HCT116 (cell line): ENCODE data around the gene TNKS1BP1. TPM values are rescaled to one million over a fixed set of nuclear protein-coding genes. Genes with fewer than 3 reads are reported as not detected.

Experiments
- ATAC-seq: fragments of 200-7000 bp; cut with Tn5 transposase; 2 replicates; pipeline ENCODE4 v1.9.1; 2020; ENCODE audit warnings: mild to moderate bottlenecking, moderate library complexity
- BruUV-seq: library from RNA; stranded (reverse); fragments of 400-500 nt; replicated peaks from 2 replicates; lab custom pipeline; 2021; lab: Mats Ljungman, UMichigan
- CTCF ChIA-PET: fragments of 300-600 bp; sonication (Branson Sonifier 250); formaldehyde crosslinking; loops from one replicate; lab custom pipeline; 2021; ENCODE audit warnings: antibody characterized with exemption; lab: Charles Lee
- POLR2A ChIA-PET: fragments of 300-600, 350-600 bp; sonication (Branson Sonifier 250); formaldehyde crosslinking; loops from one replicate; lab custom pipeline; 2021; ENCODE audit warnings: antibody characterized with exemption; lab: Charles Lee
- RAD21 ChIA-PET, 2 experiments: fragments of 300-600 bp; sonication (Branson Sonifier 250); formaldehyde crosslinking; loops; one replicate each; lab custom pipeline; 2023; ENCODE audit warnings: low total read pairs in 2 of 2; ENCODE audit not compliant: uncharacterized antibody in 2 of 2, unreplicated experiment in 2 of 2, low non-redundant PET in 1 of 2; lab: Charles Lee
- DNase-seq: peaks from one replicate; pipeline ENCODE4 v3.0.0-alpha.2; 2010; ENCODE audit warnings: low read depth, low spot score
- H2AFZ ChIP-seq: fragments of 200-600 bp; shearing (Covaris generic), sonication (generic); 2 replicates; pipeline ENCODE4 v1.6.1; 2017; ENCODE audit warnings: low read depth, mixed run types, mixed read lengths, antibody characterized with exemption, low read length; ENCODE audit not compliant: poor library complexity, severe bottlenecking
- H3K27ac ChIP-seq: 2 replicates; pipeline ENCODE4 v1.5.1; 2012; ENCODE audit warnings: low read depth, low read length
- H3K27me3 ChIP-seq: fragments of 200-600 bp; sonication (generic); 2 replicates; pipeline ENCODE4 v1.6.1; 2016; ENCODE audit warnings: mixed run types, low read length, mixed read lengths; ENCODE audit not compliant: insufficient read depth
- H3K36me3 ChIP-seq, 2 experiments: fragments of 200-500 bp in 1 of 2; fragments of 200-600 bp in 1 of 2; sonication (Bioruptor generic) in 1 of 2; sonication (generic) in 1 of 2; 2 replicates each; pipeline versions ENCODE4 v1.5.1 to v1.6.1; 2014 to 2016; ENCODE audit warnings: low read length in 2 of 2, inconsistent platforms in 1 of 2, mixed read lengths in 1 of 2, mixed run types in 1 of 2; ENCODE audit not compliant: insufficient read depth in 2 of 2, control insufficient read depth in 1 of 2
- H3K4me1 ChIP-seq, 2 experiments: fragments of 200-600 bp in 1 of 2; sonication (generic) in 1 of 2; 2 replicates each; pipeline versions ENCODE4 v1.5.1 to v1.6.1; 2012 to 2017; ENCODE audit warnings: low read length in 2 of 2, inconsistent platforms in 1 of 2, mild to moderate bottlenecking in 1 of 2, mixed read lengths in 1 of 2, mixed run types in 1 of 2, moderate library complexity in 1 of 2; ENCODE audit not compliant: insufficient read depth in 2 of 2, control insufficient read depth in 1 of 2
- H3K4me2 ChIP-seq: fragments of 200-600 bp; sonication (generic); 2 replicates; pipeline ENCODE4 v1.6.1; 2017; ENCODE audit warnings: mixed run types, low read length, mixed read lengths
- H3K4me3 ChIP-seq, 2 experiments: fragments of 200-600 bp in 1 of 2; sonication (generic) in 1 of 2; replicated peaks in 1 of 2; 2 replicates each; pipeline ENCODE4 v1.5.1; 2011 to 2016; ENCODE audit warnings: low read length in 2 of 2, control low read depth in 1 of 2, low read depth in 1 of 2, mild to moderate bottlenecking in 1 of 2, mixed read lengths in 1 of 2, mixed run types in 1 of 2
- H3K79me2 ChIP-seq: fragments of 200-600 bp; sonication (generic); 2 replicates; pipeline ENCODE4 v1.6.1; 2017; ENCODE audit warnings: mild to moderate bottlenecking, mixed run types, low read length, moderate library complexity, mixed read lengths; ENCODE audit not compliant: insufficient read depth
- H3K9ac ChIP-seq: fragments of 200-600 bp; sonication (generic); 2 replicates; pipeline ENCODE4 v1.6.1; 2016; ENCODE audit warnings: low read length, mixed read lengths
- H3K9me2 ChIP-seq: fragments of 200-600 bp; sonication (generic), shearing (Covaris generic); 2 replicates; pipeline ENCODE4 v1.6.1; 2017; ENCODE audit warnings: mixed run types, mild to moderate bottlenecking, moderate library complexity; ENCODE audit not compliant: insufficient read depth
- H3K9me3 ChIP-seq, 2 experiments: fragments of 200-500 bp in 1 of 2; fragments of 200-600 bp in 1 of 2; sonication (Bioruptor generic) in 1 of 2; sonication (generic) in 1 of 2; 2 replicates each; pipeline ENCODE4 v1.6.1; 2014 to 2017; ENCODE audit warnings: low read length in 2 of 2, mixed read lengths in 2 of 2, inconsistent platforms in 1 of 2, low read depth in 1 of 2, mild to moderate bottlenecking in 1 of 2, mixed run types in 1 of 2, moderate library complexity in 1 of 2; ENCODE audit not compliant: control insufficient read depth in 1 of 2, insufficient read depth in 1 of 2
- H4K20me1 ChIP-seq: fragments of 200-600 bp; sonication (generic), shearing (Covaris generic); 2 replicates; pipeline ENCODE4 v1.6.1; 2017; ENCODE audit warnings: mixed run types, mild to moderate bottlenecking, moderate library complexity; ENCODE audit not compliant: insufficient read depth
- EZH2 ChIP-seq: fragments of 200-600 bp; sonication (generic); IDR thresholded peaks from 2 replicates; pipeline ENCODE4 v1.6.1; 2017; ENCODE audit warnings: antibody characterized with exemption, mixed run types
- FOSL1 ChIP-seq: IDR thresholded peaks from 2 replicates; pipeline ENCODE4 v1.6.1; 2012; ENCODE audit warnings: low read depth
- POLR2A ChIP-seq: IDR thresholded peaks from 2 replicates; pipeline ENCODE4 v1.7.0; 2011; ENCODE audit warnings: borderline replicate concordance; ENCODE audit not compliant: insufficient read depth, insufficient read length; ENCODE audit errors: extremely low read depth
- RAD21 ChIP-seq: IDR thresholded peaks from 2 replicates; pipeline ENCODE4 v1.6.1; 2012; ENCODE audit warnings: low read depth, mild to moderate bottlenecking
- ZBTB33 ChIP-seq: IDR thresholded peaks from 2 replicates; pipeline ENCODE4 v1.6.1; 2011; ENCODE audit warnings: mild to moderate bottlenecking, low read length, moderate library complexity; ENCODE audit not compliant: insufficient replicate concordance; ENCODE audit errors: extremely low read depth
- ZFX ChIP-seq: fragments of 450-650 bp; IDR thresholded peaks from 2 replicates; pipeline ENCODE4 v1.6.1; 2017
- intact Hi-C: fragments of 100-400 bp; cut with micrococcal nuclease; formaldehyde crosslinking; loops from 2 replicates; pipeline ENCODE4 v1.10.0; 2022
- total RNA-seq: library from RNA; stranded (reverse); gene quantifications from one replicate; pipeline ENCODE4 v1.2.1, GENCODE V29; 2021; ENCODE audit not compliant: unreplicated experiment
- TF ChIP-seq, protein P1 (sequence below), 3 experiments: fragments of 200-600 bp in 1 of 3; sonication (generic) in 1 of 3; IDR thresholded peaks in 2 of 3; conservative IDR thresholded peaks in 1 of 3; 2 replicates each; pipeline ENCODE4 v1.5.1; 2012 to 2017; ENCODE audit warnings: low read depth in 2 of 3, low read length in 2 of 3, antibody characterized with exemption in 1 of 3, borderline replicate concordance in 1 of 3, control low read depth in 1 of 3, mild to moderate bottlenecking in 1 of 3, mixed read lengths in 1 of 3, mixed run types in 1 of 3, moderate library complexity in 1 of 3; ENCODE audit not compliant: insufficient read depth in 1 of 3
- TF ChIP-seq, protein P2 (sequence below): IDR thresholded peaks from 2 replicates; pipeline ENCODE4 v1.6.1; 2012
- TF ChIP-seq, protein P3 (sequence below): IDR thresholded peaks from 2 replicates; pipeline ENCODE4 v1.6.1; 2012; ENCODE audit warnings: low read depth

Gene TNKS1BP1
- total RNA-seq, 1 experiment from 2014 or later = 77.6 TPM

GRCh38 chr11:57311109-57311936, 13.4 kb downstream of the TNKS1BP1 start (continued):
- TF ChIP-seq, protein P1, sequence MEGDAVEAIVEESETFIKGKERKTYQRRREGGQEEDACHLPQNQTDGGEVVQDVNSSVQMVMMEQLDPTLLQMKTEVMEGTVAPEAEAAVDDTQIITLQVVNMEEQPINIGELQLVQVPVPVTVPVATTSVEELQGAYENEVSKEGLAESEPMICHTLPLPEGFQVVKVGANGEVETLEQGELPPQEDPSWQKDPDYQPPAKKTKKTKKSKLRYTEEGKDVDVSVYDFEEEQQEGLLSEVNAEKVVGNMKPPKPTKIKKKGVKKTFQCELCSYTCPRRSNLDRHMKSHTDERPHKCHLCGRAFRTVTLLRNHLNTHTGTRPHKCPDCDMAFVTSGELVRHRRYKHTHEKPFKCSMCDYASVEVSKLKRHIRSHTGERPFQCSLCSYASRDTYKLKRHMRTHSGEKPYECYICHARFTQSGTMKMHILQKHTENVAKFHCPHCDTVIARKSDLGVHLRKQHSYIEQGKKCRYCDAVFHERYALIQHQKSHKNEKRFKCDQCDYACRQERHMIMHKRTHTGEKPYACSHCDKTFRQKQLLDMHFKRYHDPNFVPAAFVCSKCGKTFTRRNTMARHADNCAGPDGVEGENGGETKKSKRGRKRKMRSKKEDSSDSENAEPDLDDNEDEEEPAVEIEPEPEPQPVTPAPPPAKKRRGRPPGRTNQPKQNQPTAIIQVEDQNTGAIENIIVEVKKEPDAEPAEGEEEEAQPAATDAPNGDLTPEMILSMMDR (IDR thresholded peaks at IDR 0.05 in 2 of 3, conservative IDR thresholded peaks at IDR 0.05 in 1 of 3; ENCODE audit: borderline replicate concordance in 1 of 3, insufficient read depth in 1 of 3, low read depth in 2 of 3, low read length in 2 of 3) = no peak
- TF ChIP-seq ZFX = no peak
- TF ChIP-seq FOSL1 = peak; percentile 62

DNA sequence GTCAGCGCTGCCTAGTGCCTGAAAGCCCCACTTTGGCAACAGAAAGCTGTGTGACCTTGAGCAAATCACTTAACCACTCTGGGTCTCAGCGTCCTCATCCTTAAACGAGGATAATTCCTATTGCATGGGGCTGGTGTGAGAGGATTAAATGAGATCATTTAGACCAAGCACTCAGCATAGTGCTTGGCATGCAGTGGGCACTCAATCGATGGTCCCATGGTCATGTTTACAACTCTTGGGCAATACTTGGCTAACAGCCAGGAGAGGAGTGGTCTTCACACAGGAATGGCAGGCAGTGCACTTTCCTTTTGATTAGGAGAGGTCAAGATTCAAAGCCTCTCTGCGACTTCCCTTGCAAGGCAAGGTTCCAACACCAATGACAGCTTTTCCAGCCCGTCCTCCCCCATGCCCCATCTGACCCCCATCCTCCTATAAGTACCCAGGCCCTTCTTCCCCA, 14.1 kb downstream of the TNKS1BP1 start:
- POLR2A ChIA-PET = interaction anchor here (1.0 to 4.7 kb wide), 2 partner anchors 13 to 32 kb away, joined by 3 to 42 read pairs; partner anchors contain the start of gene TNKS1BP1
- intact Hi-C loops = no loop called here
- ATAC-seq = no peak
- Histone ChIP-seq H3K4me1 (peaks cover 13 to 23% of the 10 kb centered on the region in 2 experiments), H3K36me3 (peaks cover 13 to 14% of the 10 kb centered on the region in 2 experiments; a peak in 3 of 4 replicates), H3K9ac (peak overlapping the region; percentile 65), H3K4me3 (peak overlapping the region; percentile 52 to 63), H3K9me3 (no peaks in the 10 kb centered on the region), H3K79me2 (0 out of 2 replicates have a peak, but pooled peaks cover 4% of the 10 kb centered on the region), H2AFZ (no peak overlapping the region), H3K27me3 (no peaks in the 10 kb centered on the region), H3K27ac (peak overlapping the region; percentile 84), H4K20me1 (no peaks in the 10 kb centered on the region), H3K9me2 (no peaks in the 10 kb centered on the region), H3K4me2 (peak overlapping the region; percentile 91)
- TSS peak; percentile 31 for BruUV-seq
- CTCF ChIA-PET = interaction anchor here (1.7 kb wide), 1 partner anchor 11 kb away, joined by 13 read pairs; no protein-coding TSS in a partner anchor
- RAD21 ChIA-PET = interaction anchor here in 1 of 2 experiments (1.5 kb wide), 1 partner anchor 12 kb away, joined by 6 read pairs; no protein-coding TSS in a partner anchor
- DNase-seq = no peak
- TF ChIP-seq POLR2A (no peak), RAD21 (no peak), EZH2 (no peak), ZBTB33 (no peak)
- TF ChIP-seq, protein P2, sequence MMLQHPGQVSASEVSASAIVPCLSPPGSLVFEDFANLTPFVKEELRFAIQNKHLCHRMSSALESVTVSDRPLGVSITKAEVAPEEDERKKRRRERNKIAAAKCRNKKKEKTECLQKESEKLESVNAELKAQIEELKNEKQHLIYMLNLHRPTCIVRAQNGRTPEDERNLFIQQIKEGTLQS = no peak
- TF ChIP-seq, protein P3, sequence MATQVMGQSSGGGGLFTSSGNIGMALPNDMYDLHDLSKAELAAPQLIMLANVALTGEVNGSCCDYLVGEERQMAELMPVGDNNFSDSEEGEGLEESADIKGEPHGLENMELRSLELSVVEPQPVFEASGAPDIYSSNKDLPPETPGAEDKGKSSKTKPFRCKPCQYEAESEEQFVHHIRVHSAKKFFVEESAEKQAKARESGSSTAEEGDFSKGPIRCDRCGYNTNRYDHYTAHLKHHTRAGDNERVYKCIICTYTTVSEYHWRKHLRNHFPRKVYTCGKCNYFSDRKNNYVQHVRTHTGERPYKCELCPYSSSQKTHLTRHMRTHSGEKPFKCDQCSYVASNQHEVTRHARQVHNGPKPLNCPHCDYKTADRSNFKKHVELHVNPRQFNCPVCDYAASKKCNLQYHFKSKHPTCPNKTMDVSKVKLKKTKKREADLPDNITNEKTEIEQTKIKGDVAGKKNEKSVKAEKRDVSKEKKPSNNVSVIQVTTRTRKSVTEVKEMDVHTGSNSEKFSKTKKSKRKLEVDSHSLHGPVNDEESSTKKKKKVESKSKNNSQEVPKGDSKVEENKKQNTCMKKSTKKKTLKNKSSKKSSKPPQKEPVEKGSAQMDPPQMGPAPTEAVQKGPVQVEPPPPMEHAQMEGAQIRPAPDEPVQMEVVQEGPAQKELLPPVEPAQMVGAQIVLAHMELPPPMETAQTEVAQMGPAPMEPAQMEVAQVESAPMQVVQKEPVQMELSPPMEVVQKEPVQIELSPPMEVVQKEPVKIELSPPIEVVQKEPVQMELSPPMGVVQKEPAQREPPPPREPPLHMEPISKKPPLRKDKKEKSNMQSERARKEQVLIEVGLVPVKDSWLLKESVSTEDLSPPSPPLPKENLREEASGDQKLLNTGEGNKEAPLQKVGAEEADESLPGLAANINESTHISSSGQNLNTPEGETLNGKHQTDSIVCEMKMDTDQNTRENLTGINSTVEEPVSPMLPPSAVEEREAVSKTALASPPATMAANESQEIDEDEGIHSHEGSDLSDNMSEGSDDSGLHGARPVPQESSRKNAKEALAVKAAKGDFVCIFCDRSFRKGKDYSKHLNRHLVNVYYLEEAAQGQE = no peak
